GM18507 (cell line): ENCODE results near the gene STK36.

Experiments
- DNase-seq: peaks from one replicate; pipeline ENCODE4 v3.0.0; 2011; ENCODE audit warnings: low read depth; ENCODE audit not compliant: insufficient read length; ENCODE audit errors: extremely low spot score
- FAIRE-seq: peaks from 2 replicates; lab custom pipeline; 2011; peaks lifted over from hg19 to GRCh38; lab: Jason Lieb, UNC

Gene STK36

GRCh38 chr2:218671654-218672566 lies at the start of gene STK36, which contains the start of gene RNF25:
Gene STK36, plus strand, starts transcription at chr2:218672086. Its CDS starts 744 bp downstream, at chr2:218672830.
Gene RNF25, minus strand, starts transcription at chr2:218672002. Its CDS starts 32 bp downstream, at chr2:218671970.
- FAIRE-seq (peak; percentile 96), DNase-seq (peak; percentile 87)

GRCh38 chr2:218622606-218623365 lies 49.1 kb upstream of the STK36 start:
- no peak for FAIRE-seq
- no peak for DNase-seq

- no peak for DNase-seq
- no peak for FAIRE-seq
Measured at GRCh38 chr2:218623366-218623705, 48.5 kb upstream of the STK36 start.

- FAIRE-seq, result no peak
- no peak for DNase-seq
Measured at GRCh38 chr2:218626369-218626768, 45.5 kb upstream of the STK36 start.

GRCh38 chr2:218627939-218628338 lies 43.9 kb upstream of the STK36 start:
- DNase-seq (no peak), FAIRE-seq (no peak)

GRCh38 chr2:218631837-218632236 lies 40.0 kb upstream of the STK36 start:
- DNase-seq, result no peak
- FAIRE-seq, result no peak

- no peak for DNase-seq
- no peak for FAIRE-seq
Measured at GRCh38 chr2:218635719-218636118, 36.2 kb upstream of the STK36 start.

- FAIRE-seq, result no peak
Measured at GRCh38 chr2:218638372-218638771, 33.5 kb upstream of the STK36 start.

GRCh38 chr2:218642121-218642656 lies 29.7 kb upstream of the STK36 start:
- DNase-seq (no peak), FAIRE-seq (no peak)

More at GRCh38 chr2:218638372-218638771, 33.5 kb upstream of the STK36 start:
- DNase-seq, result no peak

- DNase-seq (no peak), FAIRE-seq (no peak)
Measured at GRCh38 chr2:218642786-218643185, 29.1 kb upstream of the STK36 start.

GRCh38 chr2:218643751-218644310 lies 28.1 kb upstream of the STK36 start:
- FAIRE-seq, result no peak
- DNase-seq, result no peak

GRCh38 chr2:218644721-218645120 lies 27.2 kb upstream of the STK36 start:
- no peak for DNase-seq

GRCh38 chr2:218645126-218645525 lies 26.8 kb upstream of the STK36 start:
- FAIRE-seq, result peak; percentile 75
- DNase-seq, result no peak

More at GRCh38 chr2:218644721-218645120, 27.2 kb upstream of the STK36 start:
- FAIRE-seq, result no peak

- peak; percentile 82 for FAIRE-seq
- no peak for DNase-seq
Measured at GRCh38 chr2:218648088-218648786, 23.6 kb upstream of the STK36 start.

GRCh38 chr2:218648787-218649100 lies 23.1 kb upstream of the STK36 start:
- FAIRE-seq (no peak), DNase-seq (no peak)

GRCh38 chr2:218655751-218656150 lies 16.1 kb upstream of the STK36 start:
- DNase-seq, result no peak
- no peak for FAIRE-seq

- peak; percentile 89 for FAIRE-seq
- DNase-seq, result peak; percentile 37
Measured at GRCh38 chr2:218658671-218659257, 13.1 kb upstream of the STK36 start.

- DNase-seq (peak; percentile 91), FAIRE-seq (peak; percentile 98)
Measured at GRCh38 chr2:218659258-218659987, 12.5 kb upstream of the STK36 start, which contains the start of the genes BCS1L and ZNF142. Gene BCS1L, plus strand, starts transcription at chr2:218659683. Its CDS starts 1,305 bp downstream, at chr2:218660988. Gene ZNF142, minus strand, starts transcription at chr2:218659623. Its CDS starts 3,194 bp downstream, at chr2:218656429.
